ENCODE results near the gene VPS18.

- TF ChIP-seq CTCF (conservative IDR thresholded peaks at IDR 0.05; ENCODE audit: low read depth in 2 of 2) (no peak; a peak in 1 of 4 replicates), REST (IDR thresholded peaks at IDR 0.05; ENCODE audit: unreplicated experiment) (no peak), JUNB (IDR thresholded peaks at IDR 0.05; ENCODE audit: unreplicated experiment) (no peak), POLR2AphosphoS5 (IDR thresholded peaks at IDR 0.05; ENCODE audit: low read depth) (no peak), CREB1 (CRISPR knock-in tag; IDR thresholded peaks at IDR 0.05; ENCODE audit: low read depth) (no peak), EZH2 (IDR thresholded peaks at IDR 0.05; ENCODE audit: low read depth, unreplicated experiment) (no peak), EZH2phosphoT487 (IDR thresholded peaks at IDR 0.05; ENCODE audit: unreplicated experiment) (no peak), STAT1 (IDR thresholded peaks at IDR 0.05; ENCODE audit: unreplicated experiment) (no peak), ETS1 (IDR thresholded peaks at IDR 0.05) (no peak), NANOG (IDR thresholded peaks at IDR 0.05; ENCODE audit: borderline replicate concordance) (no peak), ZNF114 (CRISPR knock-in tag; IDR thresholded peaks at IDR 0.05) (no peak), ZNF331 (CRISPR knock-in tag; IDR thresholded peaks at IDR 0.05; ENCODE audit: low read depth) (no peak), ZNF462 (CRISPR knock-in tag; IDR thresholded peaks at IDR 0.05) (no peak)
These were observed 8.6 kb downstream of the VPS18 start for GRCh38 chr15:40902605-40903561.
